Measurements from ENCODE around the gene ATG7.
"Not testable (repeated sequence)": the region's sequence is repeated elsewhere in the genome, so short reads cannot be mapped to it uniquely, and the experiment has no call there.

The ATG7 gene

GRCh38 chr3:11297126-11297525 lies 24.9 kb downstream of the ATG7 start:
- no peak for DNase-seq (ENCODE audit: low spot score)

DNA sequence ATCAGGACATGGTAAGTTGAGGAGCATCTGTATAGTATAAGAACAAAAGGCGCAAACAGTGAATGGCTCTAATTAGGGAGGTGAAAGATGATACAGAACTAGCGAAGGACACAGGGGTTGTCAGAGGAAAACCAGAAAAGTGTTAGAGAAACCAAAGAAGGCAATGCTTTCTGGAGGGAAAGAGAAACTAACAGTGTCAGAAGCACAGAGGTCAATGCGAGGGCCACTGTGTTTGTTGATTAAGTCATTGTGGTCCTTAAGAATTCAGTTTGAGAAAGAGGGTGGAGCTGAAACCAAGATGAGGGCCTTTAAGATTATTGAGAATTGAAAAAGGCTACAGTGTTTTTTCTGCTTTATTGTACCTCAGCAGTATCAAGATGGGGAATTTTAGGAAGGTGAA lies 28.8 kb downstream of the ATG7 start:
- DNase-seq (ENCODE audit: low spot score) = peak; percentile 14

DNA sequence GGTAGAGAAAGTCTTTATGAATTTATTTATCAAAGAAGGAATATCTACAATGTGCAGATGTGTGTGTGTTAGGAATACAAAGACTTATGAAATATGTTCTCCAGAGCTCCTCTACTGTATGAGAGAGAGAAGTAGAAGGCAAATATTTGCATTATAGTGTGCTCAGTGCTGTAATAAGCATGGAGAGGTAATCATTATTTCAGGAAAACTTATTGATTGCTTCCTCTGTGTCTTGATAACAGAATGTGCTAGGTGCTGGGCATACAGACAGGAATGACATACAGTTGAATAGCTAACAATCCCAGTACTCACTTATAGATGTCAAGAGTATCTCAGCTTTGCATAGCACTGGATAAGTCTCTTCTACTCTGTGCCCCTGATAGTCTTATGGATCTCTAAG lies 30.2 kb downstream of the ATG7 start:
- DNase-seq (ENCODE audit: low spot score) = no peak

DNA sequence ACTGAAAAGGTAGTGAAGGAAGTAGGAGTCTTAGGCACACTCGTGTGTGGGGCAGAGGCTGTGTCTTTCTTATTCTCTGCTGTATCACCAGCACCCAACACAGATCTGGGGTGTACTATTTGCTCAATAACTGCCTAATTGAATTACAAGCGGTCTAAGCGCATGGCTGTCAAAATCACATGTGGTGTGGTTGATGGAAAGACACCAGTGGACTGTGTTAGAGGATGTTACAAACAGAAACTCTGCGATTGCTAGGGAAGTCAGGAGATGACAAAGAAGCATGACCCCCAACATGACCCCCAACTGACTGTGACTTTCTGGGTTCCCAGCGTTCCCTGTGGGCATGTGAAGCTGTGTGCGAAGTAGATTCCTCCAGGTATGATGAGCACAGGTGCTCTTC lies 32.0 kb downstream of the ATG7 start:
- DNase-seq (ENCODE audit: low spot score) = no peak

GRCh38 chr3:11305509-11305908 lies 33.3 kb downstream of the ATG7 start:
- DNase-seq (ENCODE audit: low spot score) = no peak

DNA sequence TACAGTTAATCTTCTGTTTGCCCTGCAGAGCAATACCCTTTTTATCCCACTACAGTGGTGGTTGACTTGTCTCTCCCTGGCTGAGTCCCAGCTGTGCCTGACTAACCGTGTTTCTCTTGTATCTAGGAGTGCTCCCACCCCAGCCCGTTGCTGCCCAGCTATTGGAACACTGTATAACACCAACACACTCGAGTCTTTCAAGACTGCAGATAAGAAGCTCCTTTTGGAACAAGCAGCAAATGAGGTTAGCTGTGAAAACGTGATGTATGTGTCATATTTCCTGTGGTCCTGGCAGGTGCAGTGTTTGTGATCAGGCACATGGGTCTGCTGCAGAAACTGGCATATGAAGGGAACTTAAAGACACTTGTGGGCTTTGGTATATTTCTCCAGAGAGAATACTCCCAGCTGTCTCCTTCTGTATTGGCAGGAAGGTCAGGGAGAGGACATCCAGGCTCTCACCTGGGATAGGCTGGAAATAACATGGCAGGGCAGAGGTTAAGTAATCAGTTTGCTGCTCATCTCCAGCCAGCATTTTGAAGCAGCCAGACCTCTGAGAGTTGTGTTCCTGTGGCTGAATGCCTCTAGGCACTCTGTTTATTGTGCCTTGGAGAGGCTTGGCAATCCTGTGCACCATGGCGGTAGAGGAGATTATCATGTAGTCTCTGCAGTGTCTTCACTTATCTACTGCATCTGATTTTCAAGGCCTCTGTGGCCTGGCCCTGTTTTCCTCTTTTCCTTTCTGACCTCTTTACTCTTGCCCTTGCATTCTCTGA lies 34.8 kb downstream of the ATG7 start:
- DNase-seq (ENCODE audit: low spot score) = peak; percentile 45

GRCh38 chr3:11307830-11308432 lies 35.7 kb downstream of the ATG7 start:
- no peak for DNase-seq (ENCODE audit: low spot score)

DNA sequence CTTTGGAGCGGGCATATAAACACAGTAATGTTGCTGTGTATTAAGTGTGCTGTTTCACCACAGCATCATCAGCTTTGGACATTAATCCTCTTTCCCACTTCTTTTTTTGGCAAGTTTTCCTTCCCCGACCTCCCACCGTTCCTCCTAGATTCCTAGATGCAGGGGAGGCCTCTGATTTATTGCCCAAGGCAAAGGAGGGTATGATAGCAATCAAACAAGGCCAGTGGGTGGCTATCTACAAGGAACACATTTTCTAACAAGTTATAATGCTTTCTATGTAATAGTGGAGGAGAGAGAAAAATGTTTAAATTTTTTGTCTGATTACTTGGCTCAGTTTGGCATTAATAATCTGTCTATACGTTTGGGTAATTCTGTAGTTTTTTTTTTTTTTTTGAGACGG lies 38.1 kb downstream of the ATG7 start:
- DNase-seq (ENCODE audit: low spot score) = no peak

- DNase-seq (ENCODE audit: low spot score) = no peak
These were observed 40.0 kb downstream of the ATG7 start for GRCh38 chr3:11312166-11312565.

GRCh38 chr3:11317300-11317699 lies 45.1 kb downstream of the ATG7 start:
- no peak for DNase-seq (ENCODE audit: low spot score)

GRCh38 chr3:11322931-11323330 lies 50.7 kb downstream of the ATG7 start:
- DNase-seq (ENCODE audit: low spot score) = no peak

GRCh38 chr3:11323813-11324212 lies 51.6 kb downstream of the ATG7 start:
- DNase-seq (ENCODE audit: low spot score) = no peak

DNA sequence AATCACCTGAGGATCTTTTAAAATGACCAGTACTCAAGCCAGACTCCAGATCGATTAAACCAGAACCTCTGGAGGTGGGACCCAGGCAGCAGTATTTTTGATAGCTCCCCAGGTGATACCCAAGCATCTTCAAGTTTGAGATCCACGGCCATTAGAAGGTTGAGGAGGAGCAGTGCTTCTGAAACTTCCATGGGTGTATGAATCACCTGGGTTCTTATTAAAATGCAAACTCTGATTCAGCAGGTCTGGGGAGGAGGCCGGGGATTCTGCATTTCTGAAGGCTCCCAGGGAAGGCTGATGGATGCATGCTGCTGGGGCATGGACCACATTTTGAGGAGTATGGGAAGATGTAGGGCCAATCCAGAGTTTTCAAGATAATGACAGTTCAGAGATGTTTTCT lies 55.4 kb downstream of the ATG7 start:
- DNase-seq (ENCODE audit: low spot score) = no peak

GRCh38 chr3:11328196-11328945 lies 56.2 kb downstream of the ATG7 start:
- DNase-seq (ENCODE audit: low spot score) = no peak

- no peak for DNase-seq (ENCODE audit: low spot score)
These were observed 57.6 kb downstream of the ATG7 start for GRCh38 chr3:11329777-11330176.

GRCh38 chr3:11331101-11331500 lies 58.9 kb downstream of the ATG7 start:
- no peak for DNase-seq (ENCODE audit: low spot score)

DNA sequence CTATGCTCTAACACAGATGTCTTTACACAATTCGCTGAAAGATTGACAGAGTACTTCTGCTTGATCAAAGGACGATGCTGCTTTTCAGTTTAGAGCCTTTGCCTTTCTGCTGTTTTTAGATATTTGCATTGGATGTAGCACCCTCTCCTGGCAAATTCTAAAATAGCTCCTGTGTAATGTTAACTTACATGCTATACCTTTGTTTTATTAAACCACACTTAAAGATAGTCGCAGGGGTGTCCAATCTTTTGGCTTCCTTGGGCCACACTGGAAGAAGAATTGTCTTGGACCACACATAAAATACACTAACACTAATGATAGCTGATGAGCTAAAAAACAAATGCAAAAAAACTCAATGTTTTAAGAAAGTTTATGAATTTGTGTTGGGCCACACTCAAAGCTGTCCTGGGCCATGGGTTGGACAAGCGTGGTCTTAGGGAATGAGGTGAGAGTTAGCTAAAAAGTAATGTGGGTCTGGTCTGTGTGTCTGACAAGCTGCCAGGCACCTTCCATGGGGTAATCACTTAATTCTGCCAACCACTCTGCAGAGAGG lies 62.9 kb downstream of the ATG7 start:
- peak; percentile 65 for DNase-seq (ENCODE audit: low spot score)

GRCh38 chr3:11339541-11339940 lies 67.3 kb downstream of the ATG7 start:
- no peak for DNase-seq (ENCODE audit: low spot score)

DNA sequence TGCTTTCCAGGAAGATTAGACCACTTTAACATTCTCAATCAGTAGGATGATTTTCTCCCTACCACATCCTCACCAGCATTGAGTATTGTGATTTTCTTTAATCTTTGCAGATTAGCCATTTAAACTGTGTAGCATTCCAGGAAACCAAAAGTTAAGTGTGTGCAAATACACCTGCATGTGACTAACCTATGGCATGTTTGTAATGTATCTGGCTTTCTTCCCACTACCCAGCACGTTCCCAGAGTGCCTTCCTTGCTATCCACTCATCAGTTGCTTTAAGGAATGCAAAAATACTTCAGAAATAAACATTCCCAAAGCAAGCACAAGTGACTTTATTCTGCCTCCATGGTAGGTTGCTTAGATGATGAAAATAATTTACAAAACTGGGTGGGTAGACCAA lies 74.2 kb downstream of the ATG7 start:
- DNase-seq (ENCODE audit: low spot score) = no peak

DNA sequence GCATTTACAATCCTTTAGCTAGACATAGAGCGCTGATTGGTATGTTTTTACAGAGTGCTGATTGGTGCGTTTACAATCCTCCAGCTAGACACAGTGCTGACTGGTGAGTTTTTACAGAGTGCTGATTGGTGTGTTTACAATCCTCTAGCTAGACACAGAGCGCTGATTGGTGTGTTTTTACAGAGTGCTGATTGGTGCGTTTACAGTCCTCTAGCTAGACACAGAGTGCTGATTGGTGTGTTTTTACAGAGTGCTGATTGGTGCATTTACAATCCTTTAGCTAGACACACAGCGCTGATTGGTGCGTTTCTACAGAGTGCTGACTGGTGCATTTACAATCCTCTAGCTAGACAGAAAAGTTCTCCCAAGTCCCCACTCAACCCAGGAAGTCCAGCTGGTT lies 76.7 kb downstream of the ATG7 start:
- DNase-seq (ENCODE audit: low spot score) = not testable (repeated sequence)

DNA sequence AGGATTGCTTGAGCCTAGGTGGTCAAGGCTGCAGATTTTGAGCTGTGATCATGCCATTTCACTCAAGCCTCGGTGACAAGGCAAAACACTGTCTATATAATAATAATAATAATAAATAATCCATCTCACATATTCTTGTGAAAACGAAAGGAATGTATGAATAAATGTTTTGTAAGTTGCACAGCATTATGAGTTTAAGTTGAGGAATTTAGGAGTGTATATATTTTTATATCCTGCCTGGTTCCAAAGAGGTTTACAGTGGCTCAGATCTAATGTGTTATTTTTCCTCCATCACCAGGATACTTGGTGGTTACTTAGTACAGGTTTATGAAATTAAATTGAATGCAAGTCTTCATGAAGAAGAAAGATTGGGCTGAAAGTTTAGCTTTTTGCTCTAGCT lies 77.2 kb downstream of the ATG7 start:
- DNase-seq (ENCODE audit: low spot score) = no peak

GRCh38 chr3:11350374-11350773 lies 78.2 kb downstream of the ATG7 start:
- no peak for DNase-seq (ENCODE audit: low spot score)

DNA sequence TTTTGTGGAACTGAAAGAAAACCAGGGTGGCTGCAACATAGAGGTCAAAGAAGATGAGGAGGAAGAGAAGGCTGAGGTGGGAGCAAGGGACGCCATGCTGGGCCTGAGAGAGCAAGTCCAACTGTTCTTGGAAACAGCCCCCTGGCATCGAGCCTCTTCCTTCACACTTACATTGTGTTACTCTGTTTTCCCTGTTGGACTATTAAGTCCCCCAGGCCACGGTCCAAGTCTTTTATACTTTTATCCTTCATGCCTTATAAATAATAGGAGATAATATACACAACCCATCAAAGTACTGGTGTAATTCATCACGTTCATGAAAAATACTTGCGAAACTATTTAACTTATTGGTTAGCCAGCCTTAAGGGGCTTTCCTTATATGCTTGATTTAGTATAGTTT lies 79.3 kb downstream of the ATG7 start:
- no peak for DNase-seq (ENCODE audit: low spot score)

Measured in CD4-positive, alpha-beta T cell treated with Interleukin-15 for 4 hours (primary cell).